Stimulated activated CD8-positive, alpha-beta memory T cell treated with anti-CD3 and anti-CD28 coated beads, Interleukin-7, amount 100 ng/mL, for 48 hours (primary cell): ENCODE measurements around the gene SMAD3.
"Not testable (repeated sequence)": the region's sequence is repeated elsewhere in the genome, so short reads cannot be mapped to it uniquely, and the experiment has no call there.

ENCODE experiments used
- DNase-seq, 2 donors: peaks; one replicate each; pipeline ENCODE4 v3.0.0-alpha.2; 2020; ENCODE audit warnings: low read depth in 1 of 2; ENCODE audit errors: extremely low read depth in 1 of 2

The SMAD3 gene

GRCh38 chr15:67138891-67139855 is 73.8 kb downstream of the SMAD3 start:
- no peak for DNase-seq

- DNase-seq = no peak
Observed at GRCh38 chr15:67140078-67140833, 74.9 kb downstream of the SMAD3 start.

- DNase-seq = no peak
Observed at GRCh38 chr15:67142092-67142766, 76.8 kb downstream of the SMAD3 start.

- DNase-seq = no peak
Observed at GRCh38 chr15:67142767-67143100, 77.3 kb downstream of the SMAD3 start.

- no peak for DNase-seq
Observed at GRCh38 chr15:67143646-67144045, 78.2 kb downstream of the SMAD3 start.

- DNase-seq = no peak
Observed at GRCh38 chr15:67144609-67145311, 79.4 kb downstream of the SMAD3 start.

- DNase-seq = no peak
Observed at GRCh38 chr15:67145312-67145610, 79.9 kb downstream of the SMAD3 start.

- no peak for DNase-seq
Observed at GRCh38 chr15:67145710-67146109, 80.3 kb downstream of the SMAD3 start.

- DNase-seq = no peak
Observed at GRCh38 chr15:67146234-67146633, 80.8 kb downstream of the SMAD3 start.

- DNase-seq = no peak
Observed at GRCh38 chr15:67146875-67147381, 81.5 kb downstream of the SMAD3 start.

GRCh38 chr15:67147396-67147949 is 82.1 kb downstream of the SMAD3 start:
- DNase-seq = no peak

- no peak for DNase-seq
Observed at GRCh38 chr15:67148196-67148701, 82.8 kb downstream of the SMAD3 start.

- no peak for DNase-seq
Observed at GRCh38 chr15:67149068-67149772, 83.8 kb downstream of the SMAD3 start.

- no peak for DNase-seq
Observed at GRCh38 chr15:67149773-67150022, 84.3 kb downstream of the SMAD3 start.

GRCh38 chr15:67150023-67150860 is 84.8 kb downstream of the SMAD3 start:
- peak in 1 of 2 donors; percentile 32 for DNase-seq

- no peak for DNase-seq
Observed at GRCh38 chr15:67152429-67152828, 87.0 kb downstream of the SMAD3 start.

GRCh38 chr15:67153044-67153443 is 87.6 kb downstream of the SMAD3 start:
- DNase-seq = not testable (repeated sequence)

GRCh38 chr15:67154249-67154648 is 88.8 kb downstream of the SMAD3 start:
- DNase-seq = no peak

- DNase-seq = no peak
Observed at GRCh38 chr15:67156426-67156825, 91.0 kb downstream of the SMAD3 start.
